Measurements from ENCODE around the gene CBX2. TPM values are rescaled to one million over a fixed set of nuclear protein-coding genes. Genes with fewer than 3 reads are reported as not detected.

CBX2 gene
- total RNA-seq, 1 donor = 0.63 TPM

- no peak for DNase-seq (ENCODE audit: low read depth)
Measured at GRCh38 chr17:79833110-79833450, 55.1 kb downstream of the CBX2 start.

DNA sequence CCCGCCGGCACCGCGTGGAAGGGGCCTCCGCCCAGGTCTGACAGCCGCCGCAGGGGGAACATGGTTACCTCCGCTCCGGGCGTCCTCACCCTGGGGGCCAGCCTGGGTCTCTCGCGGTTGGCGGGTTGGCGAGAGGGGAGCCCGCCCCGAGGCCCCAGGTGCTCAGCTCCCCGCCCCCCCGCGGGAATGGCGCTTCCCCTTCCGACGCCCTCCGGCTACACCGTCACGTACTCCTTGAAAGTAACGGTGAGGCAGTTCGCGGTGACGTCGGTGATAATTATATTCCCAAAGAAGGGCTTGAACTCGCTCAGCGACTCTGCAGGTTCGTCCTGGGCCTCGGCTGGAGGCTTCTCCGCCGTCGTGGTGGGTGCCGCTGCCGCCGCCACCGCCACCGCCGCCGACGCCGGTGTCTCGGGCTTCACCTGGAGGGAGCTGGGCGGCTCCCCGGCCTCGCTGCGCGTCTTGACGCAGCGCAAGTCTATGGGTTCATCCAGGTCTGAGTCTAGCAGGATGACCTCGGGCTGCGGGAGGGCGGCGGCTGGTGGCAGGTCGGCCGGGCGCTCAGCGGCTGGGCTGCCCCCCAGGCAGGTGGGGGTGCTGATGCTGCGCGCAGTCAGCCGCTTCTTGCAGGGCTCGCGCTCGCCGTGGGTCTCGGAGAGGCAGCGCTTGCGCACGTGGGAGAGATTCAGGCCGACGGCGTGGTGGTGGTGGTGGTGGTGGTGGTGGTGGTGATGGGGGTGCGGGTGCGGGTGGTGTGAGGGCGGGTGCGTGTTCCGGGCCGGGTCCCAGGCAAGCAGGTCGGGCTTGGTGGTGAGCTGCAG lies 56.0 kb downstream of the CBX2 start:
- TF ChIP-seq, protein P1, sequence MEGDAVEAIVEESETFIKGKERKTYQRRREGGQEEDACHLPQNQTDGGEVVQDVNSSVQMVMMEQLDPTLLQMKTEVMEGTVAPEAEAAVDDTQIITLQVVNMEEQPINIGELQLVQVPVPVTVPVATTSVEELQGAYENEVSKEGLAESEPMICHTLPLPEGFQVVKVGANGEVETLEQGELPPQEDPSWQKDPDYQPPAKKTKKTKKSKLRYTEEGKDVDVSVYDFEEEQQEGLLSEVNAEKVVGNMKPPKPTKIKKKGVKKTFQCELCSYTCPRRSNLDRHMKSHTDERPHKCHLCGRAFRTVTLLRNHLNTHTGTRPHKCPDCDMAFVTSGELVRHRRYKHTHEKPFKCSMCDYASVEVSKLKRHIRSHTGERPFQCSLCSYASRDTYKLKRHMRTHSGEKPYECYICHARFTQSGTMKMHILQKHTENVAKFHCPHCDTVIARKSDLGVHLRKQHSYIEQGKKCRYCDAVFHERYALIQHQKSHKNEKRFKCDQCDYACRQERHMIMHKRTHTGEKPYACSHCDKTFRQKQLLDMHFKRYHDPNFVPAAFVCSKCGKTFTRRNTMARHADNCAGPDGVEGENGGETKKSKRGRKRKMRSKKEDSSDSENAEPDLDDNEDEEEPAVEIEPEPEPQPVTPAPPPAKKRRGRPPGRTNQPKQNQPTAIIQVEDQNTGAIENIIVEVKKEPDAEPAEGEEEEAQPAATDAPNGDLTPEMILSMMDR (IDR thresholded peaks at IDR 0.05; ENCODE audit: insufficient read depth, low read length) = no peak
- H3K4me3 ChIP-seq (ENCODE audit: low read depth, low read length) = no peak overlapping the region
- no peak for DNase-seq (ENCODE audit: low read depth)

More at GRCh38 chr17:79833110-79833450, 55.1 kb downstream of the CBX2 start:
- TF ChIP-seq, protein P1 (IDR thresholded peaks at IDR 0.05; ENCODE audit: insufficient read depth, low read length) = no peak
- H3K4me3 ChIP-seq (ENCODE audit: low read depth, low read length) = no peak overlapping the region

DNA sequence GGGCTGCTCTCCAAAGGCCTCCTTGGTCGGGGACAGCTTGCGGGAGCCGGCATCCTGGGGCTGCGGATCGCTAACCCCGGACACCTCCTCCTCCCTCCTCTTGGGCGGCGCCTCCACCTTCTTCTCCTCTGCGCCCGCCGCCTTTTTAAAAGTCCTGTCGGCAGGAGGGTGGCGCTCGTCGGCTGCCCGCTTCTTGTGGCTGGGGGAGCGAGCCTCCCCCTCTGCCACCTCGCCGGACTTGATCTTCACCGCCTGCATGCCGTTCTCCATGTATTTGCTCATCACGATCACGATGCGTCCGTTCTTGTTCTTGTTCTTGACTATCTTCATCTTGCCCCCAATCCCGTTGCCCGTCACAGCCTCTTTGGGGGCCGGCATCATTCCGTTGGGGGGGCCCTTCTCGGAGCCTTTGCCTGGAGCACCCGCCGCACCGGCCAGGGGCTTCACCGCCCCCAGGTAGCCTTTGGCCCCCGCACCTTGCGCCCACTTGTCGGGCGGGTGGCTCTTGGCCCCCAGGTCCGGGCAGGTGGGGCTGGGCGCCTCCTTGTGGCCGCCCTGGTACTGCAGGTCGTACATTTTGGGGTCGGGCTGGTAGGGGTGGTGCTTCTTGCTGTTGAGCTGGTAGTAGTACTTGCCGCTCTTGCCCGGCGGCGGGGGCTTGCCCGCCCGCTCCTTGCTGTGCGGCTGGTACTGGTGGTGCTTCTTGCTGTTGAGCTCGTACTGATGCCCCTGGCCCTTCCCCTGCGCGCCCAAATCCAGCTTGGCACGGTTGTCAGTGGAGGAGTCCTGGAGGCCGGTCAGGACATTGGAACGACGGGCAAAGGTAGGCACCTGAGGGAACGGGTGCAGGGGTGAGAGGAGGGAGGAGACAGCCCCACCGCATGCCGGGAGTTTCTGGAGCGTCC lies 56.9 kb downstream of the CBX2 start:
- no peak for DNase-seq (ENCODE audit: low read depth)
- TF ChIP-seq, protein P1 (IDR thresholded peaks at IDR 0.05; ENCODE audit: insufficient read depth, low read length) = peak; percentile 70
- no peak overlapping the region for H3K4me3 ChIP-seq (ENCODE audit: low read depth, low read length)

GRCh38 chr17:79835470-79835899 lies 57.5 kb downstream of the CBX2 start:
- DNase-seq (ENCODE audit: low read depth) = no peak
- TF ChIP-seq, protein P1 (IDR thresholded peaks at IDR 0.05; ENCODE audit: insufficient read depth, low read length) = no peak
- H3K4me3 ChIP-seq (ENCODE audit: low read depth, low read length) = no peak overlapping the region

- TF ChIP-seq, protein P1 (IDR thresholded peaks at IDR 0.05; ENCODE audit: insufficient read depth, low read length) = no peak
- no peak overlapping the region for H3K4me3 ChIP-seq (ENCODE audit: low read depth, low read length)
- DNase-seq (ENCODE audit: low read depth) = no peak
Measured at GRCh38 chr17:79835953-79836509, 58.1 kb downstream of the CBX2 start.

GRCh38 chr17:79836510-79836971 lies 58.6 kb downstream of the CBX2 start:
- TF ChIP-seq, protein P1 (IDR thresholded peaks at IDR 0.05; ENCODE audit: insufficient read depth, low read length) = no peak
- no peak for DNase-seq (ENCODE audit: low read depth)
- peak overlapping the region; percentile 83 for H3K4me3 ChIP-seq (ENCODE audit: low read depth, low read length)
